H9 (cell line): ENCODE results near the gene USP6NL. TPM values are rescaled to one million over a fixed set of nuclear protein-coding genes. Genes with fewer than 3 reads are reported as not detected.

Experiments
- DNase-seq: peaks from one replicate; pipeline ENCODE4 v3.0.0-alpha.2; 2017
- H2AFZ ChIP-seq: one replicate; pipeline ENCODE4 v1.6.1; 2013; ENCODE audit warnings: mild to moderate bottlenecking, low read length, control low read depth, moderate library complexity
- H2AK5ac ChIP-seq: 2 replicates; pipeline ENCODE4 v1.6.1; 2013; ENCODE audit warnings: low read length, control low read depth, mixed read lengths; ENCODE audit not compliant: insufficient read length
- H2BK120ac ChIP-seq: one replicate; pipeline ENCODE4 v1.6.1; 2013; ENCODE audit warnings: low read depth, mild to moderate bottlenecking, low read length, control low read depth, inconsistent platforms; ENCODE audit not compliant: poor library complexity, severe bottlenecking
- H2BK12ac ChIP-seq: 2 replicates; pipeline ENCODE4 v1.6.1; 2013; ENCODE audit warnings: low read length, control low read depth, mixed read lengths, low read depth; ENCODE audit not compliant: insufficient read length
- H2BK15ac ChIP-seq: 2 replicates; pipeline ENCODE4 v1.6.1; 2013; ENCODE audit warnings: low read depth, low read length, control low read depth
- H2BK20ac ChIP-seq: one replicate; pipeline ENCODE4 v1.6.1; 2013; ENCODE audit warnings: low read depth, mild to moderate bottlenecking, low read length, control low read depth, inconsistent platforms; ENCODE audit not compliant: poor library complexity, severe bottlenecking
- H2BK5ac ChIP-seq: 2 replicates; pipeline ENCODE4 v1.6.1; 2013; ENCODE audit warnings: low read length, control low read depth, mixed read lengths; ENCODE audit not compliant: insufficient read length
- H3K14ac ChIP-seq: 2 replicates; pipeline ENCODE4 v1.6.1; 2013; ENCODE audit warnings: low read length, control low read depth; ENCODE audit not compliant: insufficient read depth
- H3K18ac ChIP-seq: 2 replicates; pipeline ENCODE4 v1.6.1; 2013; ENCODE audit warnings: low read depth, mild to moderate bottlenecking, mixed read lengths, low read length, control low read depth; ENCODE audit not compliant: insufficient read length
- H3K23ac ChIP-seq: 2 replicates; pipeline ENCODE4 v1.6.1; 2013; ENCODE audit warnings: low read length, control low read depth, mixed read lengths, low read depth; ENCODE audit not compliant: insufficient read length
- H3K23me2 ChIP-seq: 2 replicates; pipeline ENCODE4 v1.6.1; 2013; ENCODE audit warnings: low read depth, mild to moderate bottlenecking, mixed read lengths, low read length, control low read depth; ENCODE audit not compliant: insufficient read length, poor library complexity, severe bottlenecking
- H3K27ac ChIP-seq: 2 replicates; pipeline ENCODE4 v1.5.1; 2013; ENCODE audit warnings: low read length, control low read depth, mixed read lengths, low read depth; ENCODE audit not compliant: insufficient read length
- H3K27me3 ChIP-seq: 2 replicates; pipeline ENCODE4 v1.6.1; 2013; ENCODE audit warnings: low read length, control low read depth, inconsistent platforms; ENCODE audit not compliant: insufficient read depth
- H3K4ac ChIP-seq: 2 replicates; pipeline ENCODE4 v1.6.1; 2013; ENCODE audit warnings: low read depth, mild to moderate bottlenecking, control low read depth, inconsistent platforms, low read length, moderate library complexity
- H3K4me1 ChIP-seq: 2 replicates; pipeline ENCODE4 v1.6.1; 2013; ENCODE audit warnings: low read length, control low read depth, inconsistent platforms; ENCODE audit not compliant: insufficient read depth
- H3K4me2 ChIP-seq: 2 replicates; pipeline ENCODE4 v1.6.1; 2013; ENCODE audit warnings: low read length, control low read depth, mixed read lengths; ENCODE audit not compliant: insufficient read length, insufficient read depth
- H3K56ac ChIP-seq: 2 replicates; pipeline ENCODE4 v1.6.1; 2013; ENCODE audit warnings: low read depth, mild to moderate bottlenecking, mixed read lengths, low read length, control low read depth; ENCODE audit not compliant: insufficient read length
- H3K79me1 ChIP-seq: 2 replicates; pipeline ENCODE4 v1.6.1; 2013; ENCODE audit warnings: low read depth, mild to moderate bottlenecking, moderate library complexity, low read length, control low read depth, inconsistent platforms; ENCODE audit not compliant: insufficient read depth, poor library complexity, severe bottlenecking
- H3K79me2 ChIP-seq: 2 replicates; pipeline ENCODE4 v1.6.1; 2013; ENCODE audit warnings: low read length, control low read depth, inconsistent platforms; ENCODE audit not compliant: insufficient read depth
- H3K9ac ChIP-seq: 2 replicates; pipeline ENCODE4 v1.6.1; 2013; ENCODE audit warnings: low read length, control low read depth, mixed read lengths; ENCODE audit not compliant: insufficient read length; ENCODE audit errors: extremely low read depth
- H3K9me3 ChIP-seq: one replicate; pipeline ENCODE4 v1.6.1; 2013; ENCODE audit warnings: low read depth, low read length, inconsistent platforms; ENCODE audit not compliant: control insufficient read depth
- H3T11ph ChIP-seq: one replicate; pipeline ENCODE4 v1.6.1; 2013; ENCODE audit warnings: mild to moderate bottlenecking, low read length, control low read depth, inconsistent platforms
- H4K20me1 ChIP-seq: one replicate; pipeline ENCODE4 v1.6.1; 2013; ENCODE audit not compliant: control insufficient read depth, insufficient read length, insufficient read depth
- H4K5ac ChIP-seq: 2 replicates; pipeline ENCODE4 v1.6.1; 2013; ENCODE audit warnings: low read depth, mild to moderate bottlenecking, mixed read lengths, low read length, control low read depth; ENCODE audit not compliant: insufficient read length
- H4K8ac ChIP-seq: replicated peaks from 2 replicates; pipeline ENCODE4 v1.6.1; 2013; ENCODE audit warnings: low read length, control low read depth, mixed read lengths, low read depth; ENCODE audit not compliant: insufficient read length
- H4K91ac ChIP-seq: 2 replicates; pipeline ENCODE4 v1.6.1; 2013; ENCODE audit warnings: low read depth, mild to moderate bottlenecking, moderate library complexity, mixed read lengths, low read length, control low read depth; ENCODE audit not compliant: insufficient read length
- H3K27ac Mint-ChIP-seq, 3 experiments: 2 replicates in 2 of 3; 3 replicates in 1 of 3; pipeline ENCODE4 v1.8.0; 2020 to 2021; ENCODE audit warnings: mixed read lengths in 3 of 3, mild to moderate bottlenecking in 1 of 3, moderate library complexity in 1 of 3
- H3K27me3 Mint-ChIP-seq: 2 replicates; pipeline ENCODE4 v1.8.0; 2021; ENCODE audit warnings: low read depth, mild to moderate bottlenecking, moderate library complexity, mixed read lengths
- H3K36me3 Mint-ChIP-seq, 3 experiments: 2 replicates in 2 of 3; 3 replicates in 1 of 3; pipeline ENCODE4 v1.8.0; 2020 to 2021; ENCODE audit warnings: low read depth in 3 of 3, mixed read lengths in 3 of 3; ENCODE audit not compliant: insufficient read depth in 1 of 3
- H3K4me1 Mint-ChIP-seq, 2 experiments: 2 replicates each; pipeline ENCODE4 v1.8.0; 2020; ENCODE audit warnings: mixed read lengths in 2 of 2
- H3K4me3 Mint-ChIP-seq, 2 experiments: 2 replicates in 1 of 2; 3 replicates in 1 of 2; pipeline ENCODE4 v1.8.0; 2020 to 2021; ENCODE audit warnings: mild to moderate bottlenecking in 2 of 2, mixed read lengths in 2 of 2, moderate library complexity in 1 of 2
- H3K9me3 Mint-ChIP-seq, 2 experiments: 2 replicates in 1 of 2; 3 replicates in 1 of 2; pipeline ENCODE4 v1.8.0; 2020; ENCODE audit warnings: mild to moderate bottlenecking in 2 of 2, mixed read lengths in 2 of 2, moderate library complexity in 1 of 2
- WGBS: extraction: QIAGEN DNeasy Blood & Tissue Kit; methylation state at CpG from one replicate; pipeline ENCODE4 v1.1.7; 2013; ENCODE audit warnings: missing lambda C conversion rate, low lambda C conversion rate, mixed read lengths; ENCODE audit not compliant: insufficient read length; ENCODE audit errors: extremely low coverage; 5-methylcytosine and 5-hydroxymethylcytosine counted together
- total RNA-seq: library from RNA; stranded (reverse); gene quantifications from 2 replicates; pipeline ENCODE4 v1.2.1, GENCODE V29; 2021
- TF ChIP-seq, protein P1 (sequence below): fragments of 200-600 bp; sonication (generic); conservative IDR thresholded peaks from 3 replicates; pipeline ENCODE4 v1.8.0; 2021; ENCODE audit warnings: antibody characterized with exemption, mild to moderate bottlenecking

Gene USP6NL
- total RNA-seq, 1 experiment from 2014 or later = 28.3 TPM

DNA sequence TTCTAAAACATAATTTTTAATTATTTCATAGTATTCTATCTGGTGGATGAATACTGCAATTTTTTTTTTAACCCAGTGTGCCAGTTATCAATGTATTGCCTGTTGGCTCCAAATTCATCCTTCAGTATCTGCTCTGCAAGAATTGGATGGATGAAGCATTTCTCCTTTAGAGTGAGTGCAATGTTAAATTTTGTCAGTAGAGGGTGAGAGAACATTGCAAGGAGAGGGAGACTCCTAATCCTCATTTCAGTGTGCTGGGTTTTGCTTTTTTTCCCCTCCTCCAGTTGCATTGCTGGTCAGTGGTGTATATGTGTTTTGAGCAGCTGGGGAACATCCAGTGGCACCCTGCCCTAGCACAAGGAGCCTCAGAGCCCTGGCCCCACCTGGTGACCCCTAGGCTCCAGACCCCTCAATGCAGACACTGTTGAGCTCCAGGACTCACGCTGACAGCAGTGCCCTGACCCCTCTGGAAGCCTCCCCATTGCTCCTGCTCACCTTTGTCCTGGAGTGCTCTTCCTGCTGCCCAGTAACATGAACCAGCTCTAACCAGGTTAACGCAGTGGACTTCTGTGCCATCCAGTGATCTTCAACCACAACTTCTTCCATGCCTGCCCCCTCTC lies 199.4 kb downstream of the USP6NL start:
- Histone ChIP-seq H2BK12ac (no peak overlapping the region), H3K4me1 (peaks cover 3% of the 10 kb centered on the region; the same call in 1 of the 2 replicates), H3K9me3 (no peaks in the 10 kb centered on the region), H3K23ac (no peak overlapping the region), H3K9ac (no peak overlapping the region), H3T11ph (no peak overlapping the region), H3K56ac (no peak overlapping the region), H2BK5ac (no peak overlapping the region), H2BK15ac (no peak overlapping the region), H3K14ac (no peak overlapping the region; the same call in 1 of the 2 replicates), H3K79me1 (no peaks in the 10 kb centered on the region), H4K5ac (no peak overlapping the region), H3K4ac (no peak overlapping the region), H3K18ac (no peak overlapping the region), H4K91ac (no peak overlapping the region), H3K79me2 (no peaks in the 10 kb centered on the region), H3K23me2 (no peaks in the 10 kb centered on the region), H3K27ac (no peak overlapping the region), H4K8ac (no peak overlapping the region), H3K4me2 (no peak overlapping the region), H2AFZ (no peak overlapping the region), H2BK20ac (no peak overlapping the region), H4K20me1 (no peaks in the 10 kb centered on the region), H2AK5ac (no peak overlapping the region), H2BK120ac (no peak overlapping the region), H3K27me3 (no peaks in the 10 kb centered on the region)
- Mint-ChIP-seq H3K4me1 (peaks cover 5 to 13% of the 10 kb centered on the region in 2 experiments), H3K36me3 (no peaks in the 10 kb centered on the region; a peak in 1 of 7 replicates), H3K27me3 (no peaks in the 10 kb centered on the region), H3K4me3 (no peak overlapping the region), H3K9me3 (peaks cover 3 to 5% of the 10 kb centered on the region in 2 experiments; a peak in 3 of 5 replicates), H3K27ac (peak overlapping the region in 2 of 3 experiments; percentile 18 to 85; a peak in 2 of 7 replicates)
- no peak for DNase-seq
- WGBS = no CpG with 5 or more reads among the region's 2 CpGs
- TF ChIP-seq, protein P1, sequence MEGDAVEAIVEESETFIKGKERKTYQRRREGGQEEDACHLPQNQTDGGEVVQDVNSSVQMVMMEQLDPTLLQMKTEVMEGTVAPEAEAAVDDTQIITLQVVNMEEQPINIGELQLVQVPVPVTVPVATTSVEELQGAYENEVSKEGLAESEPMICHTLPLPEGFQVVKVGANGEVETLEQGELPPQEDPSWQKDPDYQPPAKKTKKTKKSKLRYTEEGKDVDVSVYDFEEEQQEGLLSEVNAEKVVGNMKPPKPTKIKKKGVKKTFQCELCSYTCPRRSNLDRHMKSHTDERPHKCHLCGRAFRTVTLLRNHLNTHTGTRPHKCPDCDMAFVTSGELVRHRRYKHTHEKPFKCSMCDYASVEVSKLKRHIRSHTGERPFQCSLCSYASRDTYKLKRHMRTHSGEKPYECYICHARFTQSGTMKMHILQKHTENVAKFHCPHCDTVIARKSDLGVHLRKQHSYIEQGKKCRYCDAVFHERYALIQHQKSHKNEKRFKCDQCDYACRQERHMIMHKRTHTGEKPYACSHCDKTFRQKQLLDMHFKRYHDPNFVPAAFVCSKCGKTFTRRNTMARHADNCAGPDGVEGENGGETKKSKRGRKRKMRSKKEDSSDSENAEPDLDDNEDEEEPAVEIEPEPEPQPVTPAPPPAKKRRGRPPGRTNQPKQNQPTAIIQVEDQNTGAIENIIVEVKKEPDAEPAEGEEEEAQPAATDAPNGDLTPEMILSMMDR = peak; percentile 69
